Esophagus muscularis mucosa (tissue), 3 donors: ENCODE measurements around the gene CROCC2.

Source experiments
- POLR2A ChIP-seq: fragments of 450-650 bp; IDR thresholded peaks from one replicate; pipeline ENCODE4 v1.6.1; 2017; ENCODE audit warnings: antibody characterized with exemption, moderate library complexity, mild to moderate bottlenecking, low read depth
- TF ChIP-seq, protein P1 (sequence below), 3 experiments: fragments of 200-600 bp in 2 of 3; fragments of 450-650 bp in 1 of 3; sonication (generic) in 2 of 3; IDR thresholded peaks; one replicate each; pipeline ENCODE4 v1.5.1; 2017 to 2019; ENCODE audit warnings: antibody characterized with exemption in 3 of 3, mild to moderate bottlenecking in 2 of 3, moderate library complexity in 1 of 3

DNA sequence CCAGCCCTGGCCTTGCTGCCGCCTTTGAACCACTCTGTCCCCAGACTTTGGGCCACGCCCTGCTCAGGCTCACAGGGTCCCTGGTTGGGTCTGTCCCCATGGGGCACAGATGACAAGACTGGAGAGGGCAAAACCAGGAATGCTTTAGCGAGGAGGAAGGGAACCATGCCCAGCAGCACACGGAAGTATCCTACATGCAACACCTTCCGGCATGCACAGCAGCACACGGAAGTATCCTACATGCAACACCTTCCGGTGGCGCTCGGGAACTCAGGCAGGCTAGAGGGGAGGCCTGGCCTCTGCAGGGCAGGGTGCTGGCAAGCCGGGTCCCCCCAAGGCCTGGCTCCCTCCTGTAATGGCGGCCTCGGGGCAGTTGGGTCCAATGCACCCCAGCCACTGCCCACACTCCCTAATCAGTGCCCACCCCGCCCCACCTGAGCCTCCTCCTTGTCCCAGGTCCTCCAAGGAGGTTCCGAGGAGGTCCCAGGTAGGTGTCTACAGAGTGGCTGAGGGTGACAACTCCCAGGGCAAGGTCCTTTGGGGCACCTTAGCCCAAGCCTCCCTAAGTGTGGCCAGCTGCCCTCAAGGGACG is 58.7 kb downstream of the CROCC2 start:
- TF ChIP-seq, protein P1, sequence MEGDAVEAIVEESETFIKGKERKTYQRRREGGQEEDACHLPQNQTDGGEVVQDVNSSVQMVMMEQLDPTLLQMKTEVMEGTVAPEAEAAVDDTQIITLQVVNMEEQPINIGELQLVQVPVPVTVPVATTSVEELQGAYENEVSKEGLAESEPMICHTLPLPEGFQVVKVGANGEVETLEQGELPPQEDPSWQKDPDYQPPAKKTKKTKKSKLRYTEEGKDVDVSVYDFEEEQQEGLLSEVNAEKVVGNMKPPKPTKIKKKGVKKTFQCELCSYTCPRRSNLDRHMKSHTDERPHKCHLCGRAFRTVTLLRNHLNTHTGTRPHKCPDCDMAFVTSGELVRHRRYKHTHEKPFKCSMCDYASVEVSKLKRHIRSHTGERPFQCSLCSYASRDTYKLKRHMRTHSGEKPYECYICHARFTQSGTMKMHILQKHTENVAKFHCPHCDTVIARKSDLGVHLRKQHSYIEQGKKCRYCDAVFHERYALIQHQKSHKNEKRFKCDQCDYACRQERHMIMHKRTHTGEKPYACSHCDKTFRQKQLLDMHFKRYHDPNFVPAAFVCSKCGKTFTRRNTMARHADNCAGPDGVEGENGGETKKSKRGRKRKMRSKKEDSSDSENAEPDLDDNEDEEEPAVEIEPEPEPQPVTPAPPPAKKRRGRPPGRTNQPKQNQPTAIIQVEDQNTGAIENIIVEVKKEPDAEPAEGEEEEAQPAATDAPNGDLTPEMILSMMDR (IDR thresholded peaks at IDR 0.05) = no peak
- no peak for TF ChIP-seq POLR2A
